ENCODE results near the gene PAX2.

GRCh38 chr10:100874702-100875483, 129.5 kb downstream of the PAX2 start:
- TF ChIP-seq CTCF (IDR thresholded peaks at IDR 0.05) (no peak), EP300 (IDR thresholded peaks at IDR 0.05) (no peak)

All from suprapubic skin (tissue), 3 donors.